T-cell (primary cell): ENCODE results near the gene LIMS2. TPM values are rescaled to one million over a fixed set of nuclear protein-coding genes. Genes with fewer than 3 reads are reported as not detected.

Experiments
- ATAC-seq, 4 experiments: fragments of 200-7000 bp in 3 of 4; fragments of 150-1000 bp in 1 of 4; cut with Tn5 transposase; replicated peaks in 1 of 4; 1 replicate in 3 of 4; 2 replicates in 1 of 4; pipeline ENCODE4 v1.10.0; 2021; ENCODE audit warnings: moderate library complexity in 3 of 4, mild to moderate bottlenecking in 2 of 4, moderate number of reproducible peaks in 1 of 4
- CTCF ChIA-PET, 2 donors: fragments of 300-600 bp; sonication (Branson Sonifier 250); formaldehyde crosslinking; loops; one replicate each; lab custom pipeline; 2022; ENCODE audit warnings: antibody characterized with exemption in 2 of 2; lab: Charles Lee
- POLR2A ChIA-PET, 2 donors: fragments of 300-600 bp; sonication (Branson Sonifier 250); formaldehyde crosslinking; loops; one replicate each; lab custom pipeline; 2022; ENCODE audit warnings: antibody characterized with exemption in 2 of 2; lab: Charles Lee
- DNase-seq, 35 experiments: peaks; one replicate each; pipeline versions ENCODE4 v3.0.0 to v3.0.0-alpha.2; 2013 to 2023
- H3K27ac ChIP-seq: one replicate; pipeline ENCODE4 v1.5.1; 2013; ENCODE audit warnings: low read length
- H3K27me3 ChIP-seq, 2 experiments: replicated peaks in 1 of 2; 1 replicate in 1 of 2; 2 replicates in 1 of 2; pipeline versions ENCODE4 v1.6.1 to v1.7.0; 2013; ENCODE audit warnings: low read length in 1 of 2, mixed read lengths in 1 of 2; ENCODE audit not compliant: control insufficient read depth in 2 of 2, insufficient read depth in 2 of 2; ENCODE audit errors: extremely low read depth in 1 of 2
- H3K36me3 ChIP-seq, 2 donors: 1 replicate in 1 of 2; 2 replicates in 1 of 2; pipeline versions ENCODE4 v1.6.1 to v1.7.0; 2013; ENCODE audit warnings: low read length in 1 of 2; ENCODE audit not compliant: control insufficient read depth in 2 of 2, insufficient read depth in 1 of 2; ENCODE audit errors: extremely low read depth in 1 of 2
- H3K4me1 ChIP-seq, 2 experiments: 1 replicate in 1 of 2; 2 replicates in 1 of 2; pipeline versions ENCODE4 v1.6.1 to v1.7.0; 2013; ENCODE audit warnings: low read length in 2 of 2, mixed read lengths in 1 of 2; ENCODE audit not compliant: insufficient read depth in 2 of 2, control insufficient read depth in 1 of 2; ENCODE audit errors: extremely low read depth in 1 of 2
- H3K4me3 ChIP-seq, 2 donors: 1 replicate in 1 of 2; 2 replicates in 1 of 2; pipeline versions ENCODE4 v1.5.1 to v1.7.0; 2013; ENCODE audit warnings: mild to moderate bottlenecking in 2 of 2, low read length in 1 of 2, moderate library complexity in 1 of 2; ENCODE audit not compliant: control insufficient read depth in 1 of 2; ENCODE audit errors: extremely low read depth in 1 of 2
- H3K9me3 ChIP-seq: 2 replicates; pipeline ENCODE4 v1.7.0; 2013
- H3K27ac Mint-ChIP-seq, 2 donors: one replicate each; pipeline ENCODE4 v1.8.0; 2020 to 2021; ENCODE audit warnings: mild to moderate bottlenecking in 2 of 2, mixed read lengths in 2 of 2
- H3K27me3 Mint-ChIP-seq, 2 donors: one replicate each; pipeline ENCODE4 v1.8.0; 2021 to 2022; ENCODE audit warnings: mixed read lengths in 2 of 2
- H3K36me3 Mint-ChIP-seq: one replicate; pipeline ENCODE4 v1.8.0; 2021; ENCODE audit warnings: mixed read lengths
- H3K4me1 Mint-ChIP-seq, 3 donors: one replicate each; pipeline ENCODE4 v1.8.0; 2020 to 2022; ENCODE audit warnings: mixed read lengths in 3 of 3, mild to moderate bottlenecking in 1 of 3
- H3K4me3 Mint-ChIP-seq, 3 donors: one replicate each; pipeline ENCODE4 v1.8.0; 2020 to 2022; ENCODE audit warnings: mild to moderate bottlenecking in 3 of 3, mixed read lengths in 3 of 3, moderate library complexity in 3 of 3
- H3K9me3 Mint-ChIP-seq, 3 donors: one replicate each; pipeline ENCODE4 v1.8.0; 2020 to 2022; ENCODE audit warnings: mixed read lengths in 3 of 3
- WGBS: methylation state at CpG from one replicate; pipeline ENCODE4 v1.1.5; 2013; ENCODE audit warnings: missing lambda C conversion rate; ENCODE audit not compliant: insufficient coverage; 5-methylcytosine and 5-hydroxymethylcytosine counted together
- total RNA-seq, 35 experiments: library from RNA in 6 of 35; stranded (reverse) in 6 of 35; fragments of 120-200 nt in 1 of 35; gene quantifications; one replicate each; pipeline versions ENCODE4 v1.2.1 to v1.2.4 and lab custom pipeline; 2013 to 2026

The LIMS2 gene
- total RNA-seq, 5 donors from 2014 or later (not counting 1 experiment from before 2014, with no cell fraction given): 8.4 to 14.8 (median 10.3) TPM

DNA sequence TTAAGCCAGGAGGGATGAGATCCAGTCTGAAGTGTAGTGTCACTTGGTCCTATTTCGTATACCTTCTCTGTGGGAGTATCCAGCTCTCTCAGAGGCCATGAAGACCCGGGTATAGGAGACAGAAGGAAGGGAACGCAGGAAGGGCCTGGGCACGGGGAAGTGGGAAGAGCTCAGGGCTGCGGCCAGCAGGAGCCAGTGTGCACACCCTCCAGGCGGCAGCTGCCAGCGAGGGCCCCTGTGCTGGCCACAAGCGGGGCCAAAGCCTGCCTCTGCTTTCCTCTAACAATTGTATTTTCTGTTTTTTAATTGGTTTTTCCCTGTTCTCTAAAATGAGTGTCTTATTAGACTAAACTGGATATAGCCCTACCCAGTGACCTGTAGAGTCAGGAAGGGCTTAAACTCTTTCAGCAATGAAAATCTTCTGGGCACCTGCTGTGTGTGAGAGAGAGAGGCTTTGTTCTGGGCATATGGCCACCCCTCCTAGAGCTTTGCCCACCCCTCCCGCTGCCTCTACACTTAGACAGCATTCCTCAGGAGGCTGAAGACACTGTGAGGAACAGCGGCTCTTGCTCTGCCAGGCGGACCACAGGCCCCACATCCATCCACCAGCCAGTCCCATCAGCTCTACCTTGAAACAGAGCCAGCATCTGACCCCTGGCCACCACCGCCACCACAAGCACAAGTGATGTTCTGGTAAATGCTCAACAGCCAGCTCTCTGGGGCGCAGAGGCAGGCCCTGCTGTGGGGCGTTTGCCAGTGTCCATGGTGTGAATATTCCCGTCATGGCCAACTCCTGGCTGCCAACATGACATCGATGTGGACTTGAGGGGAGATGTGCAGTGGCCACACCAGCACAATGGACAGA, 19.9 kb downstream of the LIMS2 start:
- Mint-ChIP-seq H3K36me3 (no peaks in the 10 kb centered on the region), H3K27me3 (peaks cover 0 to 12% of the 10 kb centered on the region in 2 donors), H3K27ac (no peak overlapping the region), H3K4me3 (no peak overlapping the region), H3K9me3 (no peaks in the 10 kb centered on the region), H3K4me1 (no peaks in the 10 kb centered on the region)
- no peaks in the 10 kb centered on the region for H3K36me3 ChIP-seq
- H3K27ac ChIP-seq: no peak overlapping the region
- no peak for ATAC-seq
- H3K9me3 ChIP-seq: no peaks in the 10 kb centered on the region
- CTCF ChIA-PET: interaction anchor here in 1 of 2 donors (2.3 kb wide), 1 partner anchor 64 kb away, joined by 7 read pairs; no protein-coding TSS in a partner anchor
- H3K4me3 ChIP-seq: no peak overlapping the region
- H3K27me3 ChIP-seq: peaks cover 0 to 38% of the 10 kb centered on the region in 2 experiments
- POLR2A ChIA-PET: interaction anchor here in 1 of 2 donors (0.7 kb wide), 1 partner anchor 67 kb away, joined by 4 read pairs; no protein-coding TSS in a partner anchor
- DNase-seq: no peak
- WGBS: 87% methylated on average over 8 of the region's 16 CpGs
- no peaks in the 10 kb centered on the region for H3K4me1 ChIP-seq

DNA sequence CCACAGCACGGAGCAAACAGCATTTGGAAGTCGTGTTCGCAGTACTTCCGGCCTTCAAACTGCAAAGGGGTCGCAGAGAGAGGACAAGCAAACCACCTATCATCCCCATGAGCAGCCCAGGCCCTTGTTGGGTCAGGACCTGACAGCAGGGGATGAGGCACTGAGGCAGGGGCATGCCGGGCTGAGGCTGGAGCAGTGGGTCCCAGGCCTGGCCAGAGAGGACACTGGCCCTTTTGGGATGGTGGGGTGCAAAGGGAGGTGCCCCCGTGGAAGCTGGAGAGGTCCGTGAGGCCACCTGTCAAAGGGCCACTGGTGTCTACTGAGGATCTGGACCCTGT, 20.5 kb downstream of the LIMS2 start:
- no peak overlapping the region for H3K27ac ChIP-seq
- Mint-ChIP-seq H3K27ac (no peak overlapping the region), H3K4me3 (no peak overlapping the region), H3K27me3 (peaks cover 0 to 7% of the 10 kb centered on the region in 2 donors), H3K4me1 (peaks cover 0 to 1% (median under 1%) of the 10 kb centered on the region in 3 donors), H3K9me3 (no peaks in the 10 kb centered on the region), H3K36me3 (no peaks in the 10 kb centered on the region)
- no peak overlapping the region for H3K4me3 ChIP-seq
- ATAC-seq (no peak), DNase-seq (no peak)
- no peaks in the 10 kb centered on the region for H3K9me3 ChIP-seq
- WGBS: 90% methylated on average over 8 of the region's 8 CpGs
- POLR2A ChIA-PET: no interaction called here
- peaks cover 0 to 2% of the 10 kb centered on the region in 2 experiments for H3K4me1 ChIP-seq
- CTCF ChIA-PET: interaction anchor here in 1 of 2 donors (2.3 kb wide), 1 partner anchor 63 kb away, joined by 7 read pairs; no protein-coding TSS in a partner anchor
- peaks cover 0 to 40% of the 10 kb centered on the region in 2 experiments for H3K27me3 ChIP-seq
- no peaks in the 10 kb centered on the region for H3K36me3 ChIP-seq

DNA sequence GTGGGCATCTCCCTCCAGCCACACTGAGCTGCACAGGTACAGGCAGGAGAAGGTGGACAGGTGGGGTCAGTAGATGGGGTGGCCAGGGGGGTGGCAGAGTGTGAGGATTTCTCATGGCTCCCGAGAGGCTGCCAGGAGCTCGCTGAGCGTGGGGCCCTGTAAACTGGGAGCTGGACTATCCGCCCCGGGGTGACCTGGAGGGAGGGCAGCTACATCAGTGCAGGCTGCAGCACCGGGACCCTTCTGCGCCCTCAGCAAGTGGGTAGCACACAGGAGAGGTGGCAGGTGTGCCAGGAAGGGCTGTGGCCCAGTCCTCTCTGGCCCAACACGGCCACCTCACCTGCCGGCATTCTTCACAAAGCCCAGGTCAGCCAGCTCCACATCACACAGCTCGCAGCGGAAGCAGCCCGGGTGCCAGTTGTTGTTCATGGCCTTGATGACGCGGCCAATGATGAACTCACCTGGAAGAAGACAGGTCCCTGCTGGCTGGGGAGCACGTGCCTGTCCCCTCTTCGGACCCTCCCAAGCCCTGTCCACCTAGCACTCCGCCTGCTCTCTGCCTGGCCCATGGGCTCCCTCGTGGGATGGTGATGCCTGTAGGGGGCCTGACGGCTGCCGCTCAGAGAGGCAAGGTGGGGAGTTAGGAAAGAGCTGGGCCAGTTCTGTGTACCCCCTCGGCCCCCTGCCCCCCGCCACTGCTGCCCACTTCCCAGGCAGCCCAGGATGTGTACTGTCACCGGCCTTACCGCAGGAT, 21.1 kb downstream of the LIMS2 start:
- Mint-ChIP-seq H3K9me3 (no peaks in the 10 kb centered on the region), H3K4me1 (peaks cover 4 to 6% (median 6%) of the 10 kb centered on the region in 3 donors), H3K27me3 (peaks cover 0 to 7% of the 10 kb centered on the region in 2 donors), H3K36me3 (no peaks in the 10 kb centered on the region), H3K4me3 (no peak overlapping the region), H3K27ac (no peak overlapping the region)
- DNase-seq (no peak), ATAC-seq (no peak)
- Histone ChIP-seq H3K9me3 (no peaks in the 10 kb centered on the region), H3K27me3 (peaks cover 0 to 34% of the 10 kb centered on the region in 2 experiments), H3K4me1 (peaks cover 5 to 7% of the 10 kb centered on the region in 2 experiments), H3K4me3 (no peak overlapping the region), H3K27ac (no peak overlapping the region), H3K36me3 (no peaks in the 10 kb centered on the region)
- WGBS: 90% methylated on average over 21 of the region's 24 CpGs
- ChIA-PET POLR2A (no interaction called here), CTCF (no interaction called here)

DNA sequence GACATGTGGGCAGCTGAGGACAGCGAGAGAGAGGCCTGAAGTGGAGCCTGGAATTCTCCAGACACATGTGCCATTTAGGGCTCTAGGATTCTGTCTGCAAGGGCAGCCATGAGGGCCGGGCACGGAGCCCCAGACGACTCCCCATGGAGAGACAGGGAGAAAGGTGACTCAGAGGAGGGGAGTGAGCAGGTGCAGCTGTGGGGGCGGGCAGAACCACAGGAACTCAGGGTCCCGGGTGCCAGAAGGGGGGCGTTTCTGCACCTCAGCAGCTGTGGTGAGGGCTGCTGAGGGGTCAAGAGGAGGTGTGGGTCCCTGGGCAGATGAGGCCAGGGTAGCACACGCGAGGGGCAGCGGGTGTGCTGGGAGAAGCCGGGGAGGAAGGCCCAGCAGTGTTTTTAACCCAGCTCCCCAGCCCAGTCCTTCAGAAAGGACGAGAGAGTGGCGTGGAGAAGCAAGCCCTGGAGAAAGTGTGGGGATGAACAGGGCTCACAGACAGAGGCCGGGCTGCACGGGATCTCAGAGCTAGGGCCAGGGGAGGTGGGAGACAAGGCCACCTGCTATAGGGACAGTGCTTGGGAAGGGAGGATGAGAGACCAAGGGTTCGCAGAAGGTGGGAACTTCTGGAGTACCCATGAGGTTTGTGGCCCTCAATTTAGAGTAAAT, 21.8 kb downstream of the LIMS2 start:
- Histone ChIP-seq H3K4me1 (peaks cover 8 to 13% of the 10 kb centered on the region in 2 experiments), H3K9me3 (no peaks in the 10 kb centered on the region), H3K4me3 (no peak overlapping the region), H3K27me3 (peaks cover 0 to 33% of the 10 kb centered on the region in 2 experiments), H3K27ac (no peak overlapping the region), H3K36me3 (no peaks in the 10 kb centered on the region)
- no peaks in the 10 kb centered on the region for H3K9me3 Mint-ChIP-seq
- WGBS: 38% methylated on average over 12 of the region's 16 CpGs
- H3K27ac Mint-ChIP-seq: no peak overlapping the region
- H3K4me1 Mint-ChIP-seq: peaks cover 5 to 13% (median 12%) of the 10 kb centered on the region in 3 donors
- H3K4me3 Mint-ChIP-seq: no peak overlapping the region
- H3K36me3 Mint-ChIP-seq: no peaks in the 10 kb centered on the region
- DNase-seq: no peak
- H3K27me3 Mint-ChIP-seq: peaks cover 0 to 3% of the 10 kb centered on the region in 2 donors
- CTCF ChIA-PET: interaction anchor here (0.8 to 2.5 kb wide), 3 partner anchors 62 to 63 kb away, joined by 5 to 17 read pairs (median 10); no protein-coding TSS in a partner anchor
- no peak for ATAC-seq
- POLR2A ChIA-PET: no interaction called here

DNA sequence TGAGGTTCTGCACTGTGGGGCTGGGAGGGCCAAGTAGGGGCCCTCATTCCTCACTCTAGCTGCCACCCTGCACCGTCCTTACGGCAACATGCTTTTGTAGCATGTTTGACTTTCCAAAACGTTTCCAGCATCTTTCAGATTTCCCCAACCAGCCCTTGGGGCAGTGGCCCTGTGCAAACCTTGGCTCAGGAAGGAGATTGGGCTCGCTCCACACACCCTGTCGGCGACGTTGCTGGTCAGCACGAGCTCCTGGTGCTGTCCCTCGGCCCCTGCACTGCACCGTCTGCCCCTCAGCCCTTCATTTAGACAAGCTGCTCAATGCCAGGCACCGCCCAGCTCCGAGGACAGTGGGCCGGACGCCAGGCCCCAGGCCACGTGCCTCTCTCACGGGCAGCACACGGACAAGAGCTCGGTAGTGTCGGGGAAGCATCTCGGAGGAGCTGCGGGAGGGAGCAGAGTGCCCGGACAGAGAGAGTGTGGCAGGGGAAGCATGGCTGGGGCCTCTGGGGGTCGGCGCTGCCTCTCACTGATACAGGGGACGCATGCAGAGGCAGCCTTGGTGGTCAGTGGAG, 22.5 kb downstream of the LIMS2 start:
- CTCF ChIA-PET: interaction anchor here (0.8 to 2.5 kb wide), 4 partner anchors 42 to 63 kb away, joined by 3 to 17 read pairs (median 8); no protein-coding TSS in a partner anchor
- Histone ChIP-seq H3K4me3 (no peak overlapping the region), H3K36me3 (no peaks in the 10 kb centered on the region), H3K9me3 (no peaks in the 10 kb centered on the region), H3K27ac (no peak overlapping the region), H3K4me1 (peaks cover 8 to 17% of the 10 kb centered on the region in 2 experiments), H3K27me3 (peaks cover 0 to 28% of the 10 kb centered on the region in 2 experiments)
- DNase-seq (no peak), ATAC-seq (no peak)
- no peaks in the 10 kb centered on the region for H3K9me3 Mint-ChIP-seq
- no peaks in the 10 kb centered on the region for H3K36me3 Mint-ChIP-seq
- POLR2A ChIA-PET: no interaction called here
- H3K27me3 Mint-ChIP-seq: peaks cover 0 to 3% of the 10 kb centered on the region in 2 donors
- 80% methylated on average over 24 of the region's 25 CpGs for WGBS
- H3K4me3 Mint-ChIP-seq: no peak overlapping the region
- no peak overlapping the region for H3K27ac Mint-ChIP-seq
- peaks cover 11 to 20% (median 18%) of the 10 kb centered on the region in 3 donors for H3K4me1 Mint-ChIP-seq
